ENCODE measurements around the gene C14orf180.
A peak's percentile ranks its signal among the peaks of the same experiment; 100 is the strongest.

Gene C14orf180

DNA sequence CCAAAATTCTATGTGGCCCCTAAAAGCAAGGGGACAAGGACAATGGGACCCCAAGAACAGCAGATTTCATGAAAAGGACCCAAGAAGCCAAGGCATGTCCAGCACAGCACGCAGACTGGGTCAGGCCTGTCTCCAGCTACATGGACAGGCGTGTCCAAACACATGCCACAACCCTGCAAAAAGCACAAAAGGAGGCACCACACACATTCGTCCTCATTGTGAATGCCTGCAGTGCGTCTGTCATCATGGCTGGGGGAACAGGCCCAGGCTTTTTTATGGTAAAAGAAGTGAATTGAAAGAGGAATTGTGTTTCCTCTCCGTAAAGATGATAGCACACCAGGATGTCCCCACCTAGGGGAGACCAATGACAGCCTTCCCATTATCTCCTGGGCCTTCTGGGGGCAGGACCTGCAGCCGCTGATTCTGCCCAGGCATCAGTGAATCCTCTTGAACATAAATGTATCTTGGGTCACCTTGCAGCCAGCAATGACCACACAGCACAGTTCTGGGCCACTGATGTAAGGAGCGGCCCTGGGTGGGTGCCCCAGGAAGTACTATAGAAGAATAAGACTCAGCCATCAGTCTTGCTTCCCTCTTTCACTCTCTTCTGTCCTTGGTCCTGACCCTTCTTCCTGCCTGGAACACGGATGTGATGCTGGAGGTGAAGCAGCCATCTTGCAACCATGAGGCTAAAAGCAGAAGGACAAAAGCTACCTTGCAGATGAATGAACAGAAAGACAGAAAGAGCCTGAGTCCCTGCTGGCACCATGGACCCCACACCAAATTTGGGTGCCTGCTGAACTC is 29.8 kb upstream of the C14orf180 start:
- intact Hi-C loops (cut with DNase I) = no loop called here
- DNase-seq = peak in 2 of 10 donors; percentile 5 to 40

DNA sequence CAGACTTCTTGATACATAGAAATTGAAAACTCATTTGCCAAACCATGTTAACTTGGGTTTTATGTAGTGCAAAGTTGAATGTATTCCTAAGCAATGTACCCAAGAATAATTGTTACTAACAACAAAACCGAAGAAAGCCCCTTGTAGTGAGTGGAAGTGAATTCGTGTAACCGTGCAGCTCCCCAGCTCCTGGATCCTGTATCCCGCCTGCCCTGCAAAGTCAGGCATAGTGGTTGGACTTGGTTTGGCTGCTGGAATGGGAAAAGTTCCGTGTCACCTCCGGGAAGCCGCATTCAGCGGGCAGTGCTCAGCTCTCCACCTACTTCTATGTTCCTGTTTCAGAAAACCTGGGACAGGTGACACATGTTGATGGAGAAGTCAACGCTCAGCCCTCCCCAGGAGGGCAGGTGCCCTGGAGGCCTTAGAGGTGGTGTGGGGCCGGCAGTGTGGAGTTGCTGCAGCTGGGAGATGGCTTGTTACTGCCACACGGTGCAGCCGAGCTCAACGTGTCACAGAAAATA is 29.2 kb upstream of the C14orf180 start:
- intact Hi-C loops (cut with DNase I) = no loop called here
- no peak for DNase-seq

DNA sequence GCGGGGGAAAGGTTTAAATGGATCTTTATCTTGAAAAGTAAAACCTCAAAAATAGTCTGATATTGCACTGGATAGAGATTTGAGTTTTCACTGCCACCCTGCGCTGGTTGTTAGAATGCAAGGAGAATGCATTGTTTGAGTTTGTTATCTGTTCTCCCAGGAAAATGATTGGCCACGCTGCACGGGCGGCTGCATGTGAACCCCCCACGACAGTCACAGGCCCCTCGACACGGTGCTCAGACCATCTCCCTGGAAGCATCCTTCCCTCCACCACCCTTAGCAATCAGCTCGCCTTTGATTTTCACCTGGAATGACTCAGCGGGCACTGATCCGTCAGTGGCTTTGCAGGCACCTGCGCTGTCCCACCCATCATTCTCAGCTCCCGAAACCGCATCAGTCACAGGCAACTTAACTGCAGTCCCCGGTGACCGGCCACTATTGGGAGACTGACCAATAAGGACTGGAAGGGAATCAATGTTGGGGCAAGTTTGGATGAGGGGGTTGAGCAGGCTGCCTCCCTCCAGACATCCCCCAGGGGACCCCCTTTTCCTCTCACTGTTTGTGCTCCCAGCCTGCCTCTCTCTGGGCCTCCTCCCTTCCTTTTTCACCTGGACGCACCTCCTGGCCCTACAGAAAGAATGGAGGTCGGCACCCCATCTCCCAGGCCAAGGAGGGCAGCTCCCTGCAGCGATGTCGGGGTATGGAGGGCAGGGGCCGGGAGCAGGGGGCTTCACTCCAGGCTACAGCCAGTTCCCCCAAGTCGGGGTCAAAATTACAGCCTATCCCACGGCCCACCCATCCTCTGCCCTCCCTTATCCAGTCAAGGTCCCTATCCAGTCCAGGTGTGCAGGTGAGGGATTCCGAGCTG is 28.5 kb upstream of the C14orf180 start:
- peak in 6 of 10 donors; percentile 7 to 79 (median 34) for DNase-seq

DNA sequence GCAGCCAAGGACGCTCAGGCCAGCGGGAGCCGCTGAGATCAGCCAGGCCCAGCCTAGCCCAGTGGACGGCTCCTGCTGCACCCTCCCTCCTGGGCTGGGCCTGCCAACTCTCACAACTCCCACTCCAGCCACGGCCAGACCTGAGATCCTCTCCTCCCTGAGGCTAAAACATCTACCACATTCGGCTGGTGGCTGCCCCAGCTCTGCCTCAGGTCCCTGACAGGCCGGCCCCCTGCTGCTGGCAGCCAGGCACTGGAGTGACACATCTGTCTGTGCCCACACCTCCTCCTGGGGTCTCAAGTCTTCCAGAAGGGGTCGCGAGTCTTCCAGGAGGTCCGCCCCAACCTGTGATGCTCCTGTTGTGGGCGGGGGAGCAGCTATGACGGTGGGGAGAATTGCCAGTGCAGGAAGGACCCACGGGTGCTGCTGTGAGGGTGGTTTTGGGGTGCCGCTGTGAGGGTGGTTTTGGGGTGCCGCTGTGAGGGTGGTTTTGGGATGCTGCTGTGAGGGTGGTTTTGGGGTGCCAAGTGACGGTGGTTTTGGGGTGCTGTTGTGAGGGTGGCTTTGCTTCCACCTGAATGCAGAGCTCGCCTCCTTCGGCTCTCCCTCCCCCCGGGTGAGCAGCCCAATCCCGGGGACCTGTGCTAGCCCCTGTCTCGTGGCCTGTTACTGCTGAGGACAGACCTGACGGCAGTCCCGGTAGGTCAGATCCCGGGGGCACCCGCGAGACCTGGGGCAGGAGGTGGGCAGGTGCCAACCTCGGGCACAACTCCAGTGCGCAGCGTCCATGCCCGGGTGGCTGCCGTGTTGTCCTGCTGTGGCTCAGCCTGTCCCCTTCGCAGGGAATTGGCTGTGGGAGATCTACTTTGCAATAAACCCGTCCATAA is 27.5 kb upstream of the C14orf180 start:
- peak in 6 of 10 donors; percentile 5 to 74 (median 34) for DNase-seq
- intact Hi-C loops (cut with DNase I) = no loop called here

More for the DNA sequence above, 28.5 kb upstream of the C14orf180 start:
- intact Hi-C loops (cut with DNase I) = no loop called here

DNA sequence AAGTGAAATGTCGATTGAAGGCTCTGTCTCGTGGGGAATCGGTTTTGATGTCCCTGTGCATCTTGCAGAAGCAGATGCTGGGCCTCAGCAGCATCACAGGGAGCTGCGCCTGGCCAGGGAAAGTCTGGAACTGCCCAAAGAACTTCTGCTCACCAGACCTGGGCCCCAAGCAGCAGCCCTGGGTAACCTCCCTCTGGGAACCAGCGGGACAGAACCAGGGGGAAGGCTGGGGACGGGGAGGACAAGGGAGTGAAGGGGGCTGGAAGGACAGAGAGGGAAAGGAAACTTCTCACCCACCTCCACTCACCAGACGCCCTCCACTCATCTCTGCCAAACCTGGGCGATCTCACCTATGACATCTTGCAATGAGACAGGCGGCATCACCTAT is 26.8 kb upstream of the C14orf180 start:
- intact Hi-C loops (cut with DNase I) = no loop called here

GRCh38 chr14:104553166-104554087 is 26.1 kb upstream of the C14orf180 start:
- DNase-seq = peak in 6 of 10 donors; percentile 3 to 70 (median 32)
- intact Hi-C loops (cut with DNase I) = no loop called here

More for the DNA sequence above, 26.8 kb upstream of the C14orf180 start:
- DNase-seq = peak in 3 of 10 donors; percentile 10 to 56 (median 40)

- intact Hi-C loops (cut with DNase I) = no loop called here
- peak in 4 of 10 donors; percentile 4 to 70 (median 42) for DNase-seq
These were observed 25.4 kb upstream of the C14orf180 start for GRCh38 chr14:104554088-104554607.

GRCh38 chr14:104554608-104555429 is 24.7 kb upstream of the C14orf180 start:
- peak in 7 of 10 donors; percentile 2 to 79 (median 23) for DNase-seq
- intact Hi-C loops (cut with DNase I) = no loop called here

GRCh38 chr14:104555430-104556255 is 23.9 kb upstream of the C14orf180 start:
- peak in 5 of 10 donors; percentile 4 to 66 (median 50) for DNase-seq
- intact Hi-C loops (cut with DNase I) = no loop called here

DNA sequence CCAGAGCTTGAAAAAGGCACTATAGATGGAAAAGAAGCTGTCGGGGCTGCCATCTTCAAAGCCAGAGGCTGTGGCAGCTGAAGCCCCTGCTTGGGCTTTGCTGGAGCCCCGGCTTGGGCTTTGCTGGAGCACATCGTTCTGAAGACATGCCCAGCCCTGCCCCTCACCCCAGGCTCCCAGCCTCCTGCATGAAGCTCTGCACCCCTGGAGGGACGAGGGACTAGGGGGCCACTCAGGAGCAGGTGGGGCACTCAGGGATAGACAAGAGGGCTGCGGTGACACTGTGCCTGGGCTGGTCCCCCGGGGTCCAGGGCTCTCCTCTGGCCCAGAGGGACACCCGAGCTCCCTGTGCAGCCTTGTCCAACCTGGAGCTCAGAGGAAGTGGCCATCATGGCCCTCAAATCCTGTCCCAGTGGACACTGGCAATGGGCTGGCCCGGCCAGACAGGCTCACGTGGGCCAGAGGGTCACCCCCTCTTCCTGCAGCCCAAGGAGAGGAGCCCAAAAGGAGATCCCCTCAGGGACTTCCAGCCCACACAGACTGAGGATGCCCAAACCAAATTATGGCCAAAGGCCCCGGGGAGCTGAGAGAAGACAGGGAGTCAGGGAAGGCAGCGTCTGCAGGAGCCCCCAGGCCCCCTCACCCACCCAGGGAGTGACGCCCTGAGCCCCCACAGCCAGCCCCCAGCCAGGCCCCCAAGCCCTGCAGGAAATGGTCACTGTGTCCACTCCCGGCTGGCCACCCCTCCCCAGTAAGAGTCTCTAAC is 23.1 kb upstream of the C14orf180 start:
- DNase-seq = peak in 6 of 10 donors; percentile 3 to 59 (median 32)
- intact Hi-C loops (cut with DNase I) = no loop called here

GRCh38 chr14:104557086-104557485 is 22.5 kb upstream of the C14orf180 start:
- intact Hi-C loops (cut with DNase I) = no loop called here
- peak in 6 of 10 donors; percentile 1 to 52 (median 14) for DNase-seq

DNA sequence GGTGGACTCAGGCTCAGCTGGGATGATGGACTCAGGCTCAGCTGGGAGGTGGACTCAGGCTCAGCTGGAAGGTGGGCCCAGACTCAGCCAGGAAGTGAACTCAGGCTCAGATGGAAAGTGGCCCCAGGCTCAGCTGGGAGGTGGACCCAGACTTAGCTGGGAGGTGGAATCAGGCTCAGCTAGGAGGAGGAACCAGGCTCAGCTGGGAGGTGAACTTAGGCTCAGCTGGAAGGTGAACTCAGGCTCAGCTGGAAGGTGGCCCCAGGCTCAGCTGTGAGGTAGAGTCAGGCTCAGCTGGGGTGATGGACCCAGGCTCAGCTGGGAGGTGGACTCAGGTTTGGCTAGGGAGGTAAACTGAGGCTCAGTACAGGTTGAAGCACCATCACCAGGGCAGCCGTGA is 21.8 kb upstream of the C14orf180 start:
- intact Hi-C loops (cut with DNase I) = no loop called here
- DNase-seq = peak in 5 of 10 donors; percentile 0 to 77 (median 17)

GRCh38 chr14:104558231-104559027 is 21.1 kb upstream of the C14orf180 start:
- intact Hi-C loops (cut with DNase I) = no loop called here
- DNase-seq = peak in 5 of 10 donors; percentile 2 to 58 (median 48)

GRCh38 chr14:104559028-104559803 is 20.3 kb upstream of the C14orf180 start:
- intact Hi-C loops (cut with DNase I) = no loop called here
- peak in 4 of 10 donors; percentile 20 to 79 (median 62) for DNase-seq

All from posterior cingulate gyrus (tissue), 11 donors.